Measurements from ENCODE around the gene CAV1.

Gene CAV1

GRCh38 chr7:116595063-116595462 is 70.2 kb downstream of the CAV1 start:
- H3K4me3 ChIP-seq (ENCODE audit: low read length) = no peak overlapping the region
- TF ChIP-seq ZNF274 (IDR thresholded peaks at IDR 0.05; ENCODE audit: low read depth, low read length) = no peak

GRCh38 chr7:116597384-116597783 is 72.5 kb downstream of the CAV1 start:
- TF ChIP-seq ZNF274 (IDR thresholded peaks at IDR 0.05; ENCODE audit: low read depth, low read length) = no peak
- H3K4me3 ChIP-seq (ENCODE audit: low read length) = no peak overlapping the region

- no peak for TF ChIP-seq ZNF274 (IDR thresholded peaks at IDR 0.05; ENCODE audit: low read depth, low read length)
- H3K4me3 ChIP-seq (ENCODE audit: low read length) = no peak overlapping the region
Measured at GRCh38 chr7:116598278-116598677, 73.4 kb downstream of the CAV1 start.

- H3K4me3 ChIP-seq (ENCODE audit: low read length) = no peak overlapping the region
- TF ChIP-seq ZNF274 (IDR thresholded peaks at IDR 0.05; ENCODE audit: low read depth, low read length) = no peak
Measured at GRCh38 chr7:116598861-116599260, 74.0 kb downstream of the CAV1 start.

GRCh38 chr7:116601426-116601825 is 76.6 kb downstream of the CAV1 start:
- no peak for TF ChIP-seq ZNF274 (IDR thresholded peaks at IDR 0.05; ENCODE audit: low read depth, low read length)

GRCh38 chr7:116607299-116607698 is 82.5 kb downstream of the CAV1 start:
- no peak overlapping the region for H3K4me3 ChIP-seq (ENCODE audit: low read length)
- no peak for TF ChIP-seq ZNF274 (IDR thresholded peaks at IDR 0.05; ENCODE audit: low read depth, low read length)

More at GRCh38 chr7:116601426-116601825, 76.6 kb downstream of the CAV1 start:
- no peak overlapping the region for H3K4me3 ChIP-seq (ENCODE audit: low read length)

- H3K4me3 ChIP-seq (ENCODE audit: low read length) = no peak overlapping the region
- no peak for TF ChIP-seq ZNF274 (IDR thresholded peaks at IDR 0.05; ENCODE audit: low read depth, low read length)
Measured at GRCh38 chr7:116610210-116610609, 85.4 kb downstream of the CAV1 start.

GRCh38 chr7:116610721-116611120 is 85.9 kb downstream of the CAV1 start:
- TF ChIP-seq ZNF274 (IDR thresholded peaks at IDR 0.05; ENCODE audit: low read depth, low read length) = no peak

More at GRCh38 chr7:116610721-116611120, 85.9 kb downstream of the CAV1 start:
- H3K4me3 ChIP-seq (ENCODE audit: low read length) = no peak overlapping the region
